ENCODE data around the gene CEP170B.

CEP170B gene

DNA sequence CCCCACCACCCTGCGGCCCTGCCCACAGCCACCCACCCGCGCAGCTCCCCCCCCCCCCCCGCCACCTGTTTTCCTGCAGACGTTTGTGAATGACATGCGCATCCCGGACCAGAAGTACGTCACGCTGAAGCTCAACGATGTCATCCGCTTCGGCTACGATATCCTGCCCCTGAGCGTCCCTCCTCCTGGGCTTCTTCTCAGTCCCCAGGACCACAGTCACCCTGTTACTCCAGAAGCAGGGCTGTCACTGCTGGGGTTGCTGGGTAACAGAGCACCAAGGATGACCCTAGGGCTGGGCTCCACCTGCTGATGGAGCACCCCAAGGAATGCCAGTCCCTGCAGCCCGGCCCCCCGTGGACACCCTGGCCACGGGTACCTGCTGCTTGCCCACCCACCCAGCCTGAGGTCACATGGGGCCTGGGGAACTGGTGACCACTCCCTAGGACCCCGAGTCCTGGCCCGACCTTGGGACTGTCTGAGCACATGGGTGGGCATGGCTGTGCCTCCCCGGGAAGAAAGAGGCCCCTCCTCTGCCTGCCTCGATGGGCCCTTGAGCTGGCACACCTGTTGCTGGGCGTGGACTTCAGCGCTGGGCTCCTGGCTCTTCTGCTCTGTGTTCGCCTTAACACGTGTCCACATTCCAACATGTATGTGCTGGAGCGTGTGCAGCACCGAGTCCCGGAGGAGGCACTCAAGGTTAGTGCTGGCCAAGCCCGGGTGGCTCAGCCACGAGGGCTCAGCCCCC, 12.9 kb downstream of the CEP170B start:
- TF ChIP-seq YY1 (IDR thresholded peaks at IDR 0.05; ENCODE audit: low read depth) (no peak), RAD21 (IDR thresholded peaks at IDR 0.05; ENCODE audit: low read depth) (no peak), FOXM1 (IDR thresholded peaks at IDR 0.05; ENCODE audit: borderline replicate concordance, low read depth) (no peak), EP300 (IDR thresholded peaks at IDR 0.05; ENCODE audit: borderline replicate concordance) (no peak), EGR1 (IDR thresholded peaks at IDR 0.05) (no peak), NFIC (IDR thresholded peaks at IDR 0.05) (no peak), CREB1 (IDR thresholded peaks at IDR 0.05; ENCODE audit: low read depth) (no peak), ZBTB7A (IDR thresholded peaks at IDR 0.05; ENCODE audit: low read depth) (no peak)
- TF ChIP-seq, protein P1, sequence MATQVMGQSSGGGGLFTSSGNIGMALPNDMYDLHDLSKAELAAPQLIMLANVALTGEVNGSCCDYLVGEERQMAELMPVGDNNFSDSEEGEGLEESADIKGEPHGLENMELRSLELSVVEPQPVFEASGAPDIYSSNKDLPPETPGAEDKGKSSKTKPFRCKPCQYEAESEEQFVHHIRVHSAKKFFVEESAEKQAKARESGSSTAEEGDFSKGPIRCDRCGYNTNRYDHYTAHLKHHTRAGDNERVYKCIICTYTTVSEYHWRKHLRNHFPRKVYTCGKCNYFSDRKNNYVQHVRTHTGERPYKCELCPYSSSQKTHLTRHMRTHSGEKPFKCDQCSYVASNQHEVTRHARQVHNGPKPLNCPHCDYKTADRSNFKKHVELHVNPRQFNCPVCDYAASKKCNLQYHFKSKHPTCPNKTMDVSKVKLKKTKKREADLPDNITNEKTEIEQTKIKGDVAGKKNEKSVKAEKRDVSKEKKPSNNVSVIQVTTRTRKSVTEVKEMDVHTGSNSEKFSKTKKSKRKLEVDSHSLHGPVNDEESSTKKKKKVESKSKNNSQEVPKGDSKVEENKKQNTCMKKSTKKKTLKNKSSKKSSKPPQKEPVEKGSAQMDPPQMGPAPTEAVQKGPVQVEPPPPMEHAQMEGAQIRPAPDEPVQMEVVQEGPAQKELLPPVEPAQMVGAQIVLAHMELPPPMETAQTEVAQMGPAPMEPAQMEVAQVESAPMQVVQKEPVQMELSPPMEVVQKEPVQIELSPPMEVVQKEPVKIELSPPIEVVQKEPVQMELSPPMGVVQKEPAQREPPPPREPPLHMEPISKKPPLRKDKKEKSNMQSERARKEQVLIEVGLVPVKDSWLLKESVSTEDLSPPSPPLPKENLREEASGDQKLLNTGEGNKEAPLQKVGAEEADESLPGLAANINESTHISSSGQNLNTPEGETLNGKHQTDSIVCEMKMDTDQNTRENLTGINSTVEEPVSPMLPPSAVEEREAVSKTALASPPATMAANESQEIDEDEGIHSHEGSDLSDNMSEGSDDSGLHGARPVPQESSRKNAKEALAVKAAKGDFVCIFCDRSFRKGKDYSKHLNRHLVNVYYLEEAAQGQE (IDR thresholded peaks at IDR 0.05; ENCODE audit: low read depth), result no peak
- TF ChIP-seq, protein P2, sequence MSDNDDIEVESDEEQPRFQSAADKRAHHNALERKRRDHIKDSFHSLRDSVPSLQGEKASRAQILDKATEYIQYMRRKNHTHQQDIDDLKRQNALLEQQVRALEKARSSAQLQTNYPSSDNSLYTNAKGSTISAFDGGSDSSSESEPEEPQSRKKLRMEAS (IDR thresholded peaks at IDR 0.05), result no peak
- TF ChIP-seq, protein P3, sequence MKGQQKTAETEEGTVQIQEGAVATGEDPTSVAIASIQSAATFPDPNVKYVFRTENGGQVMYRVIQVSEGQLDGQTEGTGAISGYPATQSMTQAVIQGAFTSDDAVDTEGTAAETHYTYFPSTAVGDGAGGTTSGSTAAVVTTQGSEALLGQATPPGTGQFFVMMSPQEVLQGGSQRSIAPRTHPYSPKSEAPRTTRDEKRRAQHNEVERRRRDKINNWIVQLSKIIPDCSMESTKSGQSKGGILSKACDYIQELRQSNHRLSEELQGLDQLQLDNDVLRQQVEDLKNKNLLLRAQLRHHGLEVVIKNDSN (IDR thresholded peaks at IDR 0.05), result no peak

DNA sequence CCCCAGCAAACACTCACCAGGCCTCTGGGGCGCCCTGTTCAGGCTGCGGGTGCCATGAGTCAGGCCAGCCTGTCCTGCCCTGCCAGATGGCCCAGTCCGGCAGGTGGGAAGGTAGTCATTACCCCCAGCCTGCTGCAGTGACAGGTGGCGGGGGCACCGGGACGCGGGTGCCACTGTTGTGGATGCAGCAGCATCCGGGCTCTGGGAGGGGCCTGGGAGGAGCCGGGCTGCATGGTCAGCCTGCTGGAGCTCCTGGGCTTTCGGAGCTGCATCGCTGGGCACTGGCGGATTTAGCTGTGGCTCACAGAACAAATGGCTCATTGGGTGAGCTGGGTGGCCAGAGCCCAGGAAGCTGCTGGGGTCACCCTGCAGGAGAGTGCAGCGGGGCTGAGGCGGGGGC, 13.5 kb downstream of the CEP170B start:
- TF ChIP-seq ZBTB7A (IDR thresholded peaks at IDR 0.05; ENCODE audit: low read depth), result no peak
- no peak for TF ChIP-seq RAD21 (IDR thresholded peaks at IDR 0.05; ENCODE audit: low read depth)
- TF ChIP-seq TCF12 (IDR thresholded peaks at IDR 0.05; ENCODE audit: low read depth), result no peak

DNA sequence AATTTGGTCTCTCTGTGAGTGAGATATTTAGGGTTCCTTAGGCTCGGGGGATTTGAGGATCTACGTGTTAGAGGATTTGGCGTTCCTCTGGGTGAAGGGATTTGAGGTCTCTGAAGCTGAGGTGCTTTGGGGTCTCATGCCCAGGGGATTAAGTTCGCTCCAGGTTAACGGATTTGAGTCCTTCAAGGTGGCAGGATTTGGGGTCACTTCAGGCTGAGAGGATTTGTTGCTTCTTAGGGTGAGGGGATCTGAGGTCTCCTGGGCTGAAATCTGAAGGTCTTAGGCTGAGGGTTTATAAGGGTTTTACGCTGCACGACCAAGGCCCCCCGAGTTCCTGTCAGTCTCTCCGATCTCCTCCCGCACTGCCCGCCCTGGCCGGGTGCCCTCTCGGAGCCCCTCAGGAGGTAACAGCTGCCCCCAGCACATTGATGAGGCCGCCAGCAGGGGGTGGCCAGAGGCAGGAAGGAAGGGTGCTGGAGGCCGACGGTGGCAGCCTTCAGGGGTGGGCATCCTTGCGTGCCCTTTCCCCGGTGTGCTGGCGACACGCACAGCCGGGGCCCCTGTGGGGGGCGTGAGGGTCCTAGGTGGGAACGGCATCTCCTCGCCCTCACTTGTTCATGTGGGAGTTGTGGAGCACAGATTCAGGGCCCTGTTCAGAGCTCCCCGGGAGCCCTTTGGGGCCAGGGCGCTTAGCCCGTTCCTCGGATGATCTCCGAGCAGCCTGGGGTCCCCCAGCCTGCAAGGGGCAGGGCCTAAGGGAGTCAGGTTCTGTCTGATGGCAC, 14.3 kb downstream of the CEP170B start:
- TF ChIP-seq NFIC (IDR thresholded peaks at IDR 0.05) (no peak), RAD21 (IDR thresholded peaks at IDR 0.05; ENCODE audit: low read depth) (no peak), CREB1 (IDR thresholded peaks at IDR 0.05; ENCODE audit: low read depth) (no peak), TAF1 (IDR thresholded peaks at IDR 0.05; ENCODE audit: low read depth) (no peak), TCF12 (IDR thresholded peaks at IDR 0.05; ENCODE audit: low read depth) (no peak)

DNA sequence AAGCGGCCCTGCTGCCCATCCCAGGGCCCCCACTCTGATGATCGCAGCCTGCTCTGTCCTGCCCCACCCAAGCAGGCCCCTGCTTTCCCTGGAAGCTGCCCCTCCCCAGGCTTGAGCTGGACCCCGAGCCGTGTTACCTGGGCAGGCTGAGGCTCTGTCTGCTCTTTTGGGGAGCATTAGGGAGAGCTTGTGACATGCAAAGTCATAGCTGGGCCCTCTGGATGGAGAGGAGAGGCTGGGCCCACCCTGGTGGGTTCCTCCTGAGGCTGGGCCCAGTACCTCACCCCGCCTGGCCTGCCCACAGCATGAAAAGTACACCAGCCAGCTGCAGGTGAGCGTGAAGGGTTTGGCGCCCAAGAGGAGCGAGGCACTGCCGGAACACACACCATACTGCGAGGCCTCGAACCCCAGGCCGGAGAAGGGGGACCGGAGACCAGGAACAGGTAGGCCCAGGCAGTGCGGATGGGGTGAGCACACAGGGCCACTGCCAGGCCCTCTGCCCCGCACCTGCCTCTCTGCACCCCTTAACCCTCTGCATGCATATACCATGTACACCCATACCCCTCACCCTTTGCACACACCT, 15.0 kb downstream of the CEP170B start:
- TF ChIP-seq RAD21 (IDR thresholded peaks at IDR 0.05; ENCODE audit: low read depth) (no peak), NFIC (IDR thresholded peaks at IDR 0.05) (no peak), ZBTB7A (IDR thresholded peaks at IDR 0.05; ENCODE audit: low read depth) (no peak), FOXM1 (IDR thresholded peaks at IDR 0.05; ENCODE audit: borderline replicate concordance, low read depth) (no peak), EGR1 (IDR thresholded peaks at IDR 0.05) (no peak), TCF12 (IDR thresholded peaks at IDR 0.05; ENCODE audit: low read depth) (no peak), EP300 (IDR thresholded peaks at IDR 0.05; ENCODE audit: borderline replicate concordance) (no peak)

DNA sequence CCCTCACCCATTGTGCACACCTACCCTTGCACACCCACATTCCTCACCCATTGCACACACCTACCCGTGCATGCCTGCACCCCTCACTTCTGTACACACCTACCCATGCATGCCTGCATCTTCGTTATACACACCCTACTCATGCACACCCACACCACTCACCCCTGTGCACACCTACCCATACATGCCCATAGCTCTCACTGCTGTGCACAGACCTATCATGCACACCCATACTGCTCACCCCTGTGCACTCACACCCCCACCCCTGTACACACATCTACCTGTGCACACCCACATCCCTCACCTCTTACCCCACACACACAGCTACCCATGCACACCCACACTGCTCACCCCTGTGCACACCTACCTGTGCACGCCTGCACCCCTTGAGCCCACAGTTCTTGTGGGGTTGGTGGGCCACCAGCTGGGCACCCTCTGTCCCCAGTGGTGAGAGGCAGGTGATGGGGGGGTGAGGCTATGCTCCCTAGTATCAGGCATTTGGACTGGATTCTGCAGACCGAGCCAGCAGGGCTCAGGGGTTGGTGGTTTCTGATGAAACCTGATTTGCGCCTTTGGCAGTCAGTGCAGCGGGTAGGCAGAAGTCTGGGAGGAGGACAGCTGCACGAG, 15.6 kb downstream of the CEP170B start:
- no peak for TF ChIP-seq FOXM1 (IDR thresholded peaks at IDR 0.05; ENCODE audit: borderline replicate concordance, low read depth)
- TF ChIP-seq ZBTB7A (IDR thresholded peaks at IDR 0.05; ENCODE audit: low read depth), result no peak
- TF ChIP-seq, protein P3 (IDR thresholded peaks at IDR 0.05), result no peak
- TF ChIP-seq, protein P2 (IDR thresholded peaks at IDR 0.05), result no peak
- TF ChIP-seq TCF12 (IDR thresholded peaks at IDR 0.05; ENCODE audit: low read depth), result no peak
- no peak for TF ChIP-seq YY1 (IDR thresholded peaks at IDR 0.05; ENCODE audit: low read depth)
- TF ChIP-seq TAF1 (IDR thresholded peaks at IDR 0.05; ENCODE audit: low read depth), result no peak
- TF ChIP-seq EGR1 (IDR thresholded peaks at IDR 0.05), result no peak
- no peak for TF ChIP-seq CREB1 (IDR thresholded peaks at IDR 0.05; ENCODE audit: low read depth)
- TF ChIP-seq, protein P1 (IDR thresholded peaks at IDR 0.05; ENCODE audit: low read depth), result no peak
- TF ChIP-seq TEAD4 (IDR thresholded peaks at IDR 0.05), result no peak
- no peak for TF ChIP-seq EP300 (IDR thresholded peaks at IDR 0.05; ENCODE audit: borderline replicate concordance)
- TF ChIP-seq NFIC (IDR thresholded peaks at IDR 0.05), result no peak
- no peak for TF ChIP-seq RAD21 (IDR thresholded peaks at IDR 0.05; ENCODE audit: low read depth)
- TF ChIP-seq CEBPB (IDR thresholded peaks at IDR 0.05), result no peak
